ENCODE data around the gene SLC44A1.

The SLC44A1 gene

GRCh38 chr9:105330755-105331154 lies 86.3 kb downstream of the SLC44A1 start:
- DNase-seq (ENCODE audit: insufficient read length, low spot score) (no peak), FAIRE-seq (no peak)

GRCh38 chr9:105331160-105331559 lies 86.7 kb downstream of the SLC44A1 start:
- peak; percentile 95 for FAIRE-seq
- DNase-seq (ENCODE audit: insufficient read length, low spot score), result no peak

- DNase-seq (ENCODE audit: insufficient read length, low spot score) (no peak), FAIRE-seq (peak; percentile 57)
These were observed 87.3 kb downstream of the SLC44A1 start for GRCh38 chr9:105331755-105332154.

GRCh38 chr9:105332471-105332870 lies 88.0 kb downstream of the SLC44A1 start:
- FAIRE-seq (no peak), DNase-seq (ENCODE audit: insufficient read length, low spot score) (no peak)

GRCh38 chr9:105333076-105333475 lies 88.6 kb downstream of the SLC44A1 start:
- FAIRE-seq, result no peak
- DNase-seq (ENCODE audit: insufficient read length, low spot score), result no peak

GRCh38 chr9:105333811-105334210 lies 89.4 kb downstream of the SLC44A1 start:
- FAIRE-seq (no peak), DNase-seq (ENCODE audit: insufficient read length, low spot score) (no peak)

- FAIRE-seq (no peak), DNase-seq (ENCODE audit: insufficient read length, low spot score) (no peak)
These were observed 93.9 kb downstream of the SLC44A1 start for GRCh38 chr9:105338308-105338707.

GRCh38 chr9:105339849-105340248 lies 95.4 kb downstream of the SLC44A1 start:
- FAIRE-seq (peak; percentile 56), DNase-seq (ENCODE audit: insufficient read length, low spot score) (no peak)

- FAIRE-seq (peak; percentile 49), DNase-seq (ENCODE audit: insufficient read length, low spot score) (no peak)
These were observed 97.1 kb downstream of the SLC44A1 start for GRCh38 chr9:105341434-105342146.

GRCh38 chr9:105342147-105342505 lies 97.7 kb downstream of the SLC44A1 start:
- DNase-seq (ENCODE audit: insufficient read length, low spot score) (no peak), FAIRE-seq (peak; percentile 42)

- FAIRE-seq (no peak), DNase-seq (ENCODE audit: insufficient read length, low spot score) (no peak)
These were observed 99.8 kb downstream of the SLC44A1 start for GRCh38 chr9:105344283-105344682.

GRCh38 chr9:105345626-105346025 lies 101.2 kb downstream of the SLC44A1 start:
- no peak for DNase-seq (ENCODE audit: insufficient read length, low spot score)
- FAIRE-seq, result no peak

- DNase-seq (ENCODE audit: insufficient read length, low spot score) (no peak), FAIRE-seq (no peak)
These were observed 101.8 kb downstream of the SLC44A1 start for GRCh38 chr9:105346273-105346672.

GRCh38 chr9:105354448-105354847 lies 110.0 kb downstream of the SLC44A1 start:
- DNase-seq (ENCODE audit: insufficient read length, low spot score) (no peak), FAIRE-seq (no peak)

GRCh38 chr9:105355781-105356180 lies 111.3 kb downstream of the SLC44A1 start:
- no peak for DNase-seq (ENCODE audit: insufficient read length, low spot score)

GRCh38 chr9:105357937-105358336 lies 113.5 kb downstream of the SLC44A1 start:
- DNase-seq (ENCODE audit: insufficient read length, low spot score), result peak; percentile 42
- FAIRE-seq, result peak; percentile 97

More at GRCh38 chr9:105355781-105356180, 111.3 kb downstream of the SLC44A1 start:
- peak; percentile 79 for FAIRE-seq

- DNase-seq (ENCODE audit: insufficient read length, low spot score) (no peak), FAIRE-seq (peak; percentile 77)
These were observed 115.4 kb downstream of the SLC44A1 start for GRCh38 chr9:105359892-105360291.

GRCh38 chr9:105360344-105360743 lies 115.9 kb downstream of the SLC44A1 start:
- DNase-seq (ENCODE audit: insufficient read length, low spot score) (no peak), FAIRE-seq (no peak)

GRCh38 chr9:105361873-105362272 lies 117.4 kb downstream of the SLC44A1 start:
- FAIRE-seq (no peak), DNase-seq (ENCODE audit: insufficient read length, low spot score) (no peak)

- no peak for DNase-seq (ENCODE audit: insufficient read length, low spot score)
- no peak for FAIRE-seq
These were observed 118.0 kb downstream of the SLC44A1 start for GRCh38 chr9:105362470-105362869.

- FAIRE-seq (no peak), DNase-seq (ENCODE audit: insufficient read length, low spot score) (no peak)
These were observed 119.4 kb downstream of the SLC44A1 start for GRCh38 chr9:105363837-105364236.

- DNase-seq (ENCODE audit: insufficient read length, low spot score), result no peak
- FAIRE-seq, result no peak
These were observed 125.5 kb downstream of the SLC44A1 start for GRCh38 chr9:105369911-105370310.

GRCh38 chr9:105373723-105374122 lies 129.3 kb downstream of the SLC44A1 start:
- FAIRE-seq (no peak), DNase-seq (ENCODE audit: insufficient read length, low spot score) (no peak)

Measured in GM19239 (cell line).